Neural cell (in vitro differentiated cells): ENCODE measurements around the gene DNAJB2. TPM values are rescaled to one million over a fixed set of nuclear protein-coding genes. Genes with fewer than 3 reads are reported as not detected.

Source experiments
- H2AFZ ChIP-seq: fragments of 200-600, 300-800 bp; sonication (generic), shearing (Covaris generic); 2 replicates; pipeline ENCODE4 v1.6.0; 2014; ENCODE audit warnings: low read depth, mild to moderate bottlenecking, antibody characterized with exemption, low read length, moderate library complexity
- H3F3A ChIP-seq: fragments of 200-600 bp; shearing (Covaris generic); 2 replicates; pipeline ENCODE4 v1.6.1; 2016; ENCODE audit warnings: mild to moderate bottlenecking, moderate library complexity, mixed read lengths, antibody characterized with exemption, low read length; ENCODE audit not compliant: insufficient read depth, poor library complexity, severe bottlenecking
- H3K27ac ChIP-seq: fragments of 200-600, 300-800 bp; sonication (generic), shearing (Covaris generic); 2 replicates; pipeline ENCODE4 v1.5.1; 2014; ENCODE audit warnings: mild to moderate bottlenecking, low read length, moderate library complexity
- H3K27me3 ChIP-seq: fragments of 300-800, 200-600 bp; sonication (generic), shearing (Covaris generic); 2 replicates; pipeline ENCODE4 v1.6.0; 2014; ENCODE audit warnings: mild to moderate bottlenecking, low read depth, low read length, moderate library complexity; ENCODE audit not compliant: insufficient read depth
- H3K36me3 ChIP-seq: fragments of 300-800, 200-600 bp; sonication (generic), shearing (Covaris generic); 2 replicates; pipeline ENCODE4 v1.5.1; 2014; ENCODE audit warnings: mild to moderate bottlenecking, antibody characterized with exemption, low read length, moderate library complexity; ENCODE audit not compliant: insufficient read depth
- H3K4me2 ChIP-seq: fragments of 300-800, 200-600 bp; sonication (generic), shearing (Covaris generic); 2 replicates; pipeline ENCODE4 v1.6.0; 2014; ENCODE audit warnings: mild to moderate bottlenecking, low read length
- H3K4me3 ChIP-seq: fragments of 300-800, 200-600 bp; sonication (generic), shearing (Covaris generic); 2 replicates; pipeline ENCODE4 v1.5.1; 2014; ENCODE audit warnings: mild to moderate bottlenecking, low read length, moderate library complexity
- H3K79me2 ChIP-seq: fragments of 200-600 bp; shearing (Covaris generic); replicated peaks from 2 replicates; pipeline ENCODE4 v1.6.0; 2014; ENCODE audit warnings: mild to moderate bottlenecking, low read length, moderate library complexity; ENCODE audit not compliant: insufficient read depth
- H3K9ac ChIP-seq: fragments of 300-800, 200-600 bp; sonication (generic), shearing (Covaris generic); 2 replicates; pipeline ENCODE4 v1.6.1; 2016; ENCODE audit warnings: mild to moderate bottlenecking, low read length, mixed read lengths
- H3K9me2 ChIP-seq: fragments of 200-600 bp; shearing (Covaris generic); 2 replicates; pipeline ENCODE4 v1.6.1; 2016; ENCODE audit warnings: mild to moderate bottlenecking, low read length, mixed read lengths; ENCODE audit not compliant: insufficient read depth
- H3K9me3 ChIP-seq: fragments of 200-600, 300-800 bp; sonication (generic), shearing (Covaris generic); 2 replicates; pipeline ENCODE4 v1.6.1; 2016; ENCODE audit warnings: mild to moderate bottlenecking, mixed run types, low read length, moderate library complexity, mixed read lengths
- H4K20me1 ChIP-seq: fragments of 200-600 bp; shearing (Covaris generic); 2 replicates; pipeline ENCODE4 v1.6.1; 2016; ENCODE audit warnings: mild to moderate bottlenecking, mixed run types; ENCODE audit not compliant: insufficient read depth
- CTCF ChIP-seq: fragments of 450-650 bp; IDR thresholded peaks from 2 replicates; pipeline ENCODE4 v1.5.1; 2014; ENCODE audit warnings: antibody characterized with exemption, mild to moderate bottlenecking, moderate library complexity; ENCODE audit not compliant: poor library complexity, severe bottlenecking
- EP300 ChIP-seq: fragments of 450-650 bp; conservative IDR thresholded peaks from 2 replicates; pipeline ENCODE4 v1.6.1; 2014; ENCODE audit warnings: antibody characterized with exemption, mild to moderate bottlenecking, moderate library complexity; ENCODE audit not compliant: poor library complexity, severe bottlenecking
- EZH2 ChIP-seq: fragments of 200-600, 300-800 bp; shearing (Covaris generic), sonication (generic); IDR thresholded peaks from 2 replicates; pipeline ENCODE4 v1.6.1; 2014; ENCODE audit warnings: antibody characterized with exemption, low read length, borderline replicate concordance, mild to moderate bottlenecking; ENCODE audit not compliant: insufficient read depth, poor library complexity, severe bottlenecking
- MXI1 ChIP-seq: fragments of 450-650 bp; conservative IDR thresholded peaks from 2 replicates; pipeline ENCODE4 v1.6.1; 2014; ENCODE audit warnings: antibody characterized with exemption, mild to moderate bottlenecking; ENCODE audit not compliant: poor library complexity, severe bottlenecking
- POLR2AphosphoS5 ChIP-seq: IDR thresholded peaks from 2 replicates; pipeline ENCODE4 v1.6.1; 2012
- RAD21 ChIP-seq: fragments of 450-650 bp; conservative IDR thresholded peaks from 2 replicates; pipeline ENCODE4 v1.6.1; 2014; ENCODE audit warnings: antibody characterized with exemption, mild to moderate bottlenecking, moderate library complexity
- REST ChIP-seq: IDR thresholded peaks from 2 replicates; pipeline ENCODE4 v1.6.1; 2012; ENCODE audit warnings: borderline replicate concordance
- SMC3 ChIP-seq: fragments of 450-650 bp; conservative IDR thresholded peaks from 2 replicates; pipeline ENCODE4 v1.6.1; 2014; ENCODE audit warnings: antibody characterized with exemption, mild to moderate bottlenecking, moderate library complexity; ENCODE audit not compliant: poor library complexity
- TAF1 ChIP-seq: IDR thresholded peaks from 2 replicates; pipeline ENCODE4 v1.6.1; 2012; ENCODE audit warnings: low read depth
- polyA plus RNA-seq: library from polyadenylated mRNA; depleted of rRNA; stranded (reverse); fragments of >200 nt; gene quantifications from 2 replicates; pipeline ENCODE4 v1.2.3, GENCODE V29; 2014

The DNAJB2 gene
- polyA plus RNA-seq, 1 donor from 2014 or later = 145 TPM

- Histone ChIP-seq H3K36me3 (peaks cover 5% of the 10 kb centered on the region), H3K9me3 (no peaks in the 10 kb centered on the region), H3K4me2 (no peak overlapping the region), H2AFZ (no peak overlapping the region), H3K9me2 (no peaks in the 10 kb centered on the region), H4K20me1 (no peaks in the 10 kb centered on the region), H3F3A (no peaks in the 10 kb centered on the region), H3K79me2 (no peaks in the 10 kb centered on the region), H3K9ac (no peak overlapping the region), H3K27me3 (no peaks in the 10 kb centered on the region), H3K4me3 (no peak overlapping the region), H3K27ac (no peak overlapping the region)
- TF ChIP-seq MXI1 (no peak), POLR2AphosphoS5 (no peak), CTCF (no peak), EZH2 (no peak), RAD21 (no peak)
Measured at GRCh38 chr2:219300022-219300421, 20.9 kb downstream of the DNAJB2 start.

GRCh38 chr2:219302412-219302968 lies 23.3 kb downstream of the DNAJB2 start:
- no peak overlapping the region for H3K27ac ChIP-seq
- no peaks in the 10 kb centered on the region for H3K36me3 ChIP-seq
- no peaks in the 10 kb centered on the region for H3K9me3 ChIP-seq
- H4K20me1 ChIP-seq = no peaks in the 10 kb centered on the region
- H3K4me2 ChIP-seq = no peak overlapping the region
- TF ChIP-seq EP300 (no peak), TAF1 (no peak), REST (no peak), RAD21 (no peak), POLR2AphosphoS5 (no peak), EZH2 (no peak), MXI1 (no peak), SMC3 (no peak), CTCF (no peak)
- H3F3A ChIP-seq = no peaks in the 10 kb centered on the region
- H3K9ac ChIP-seq = no peak overlapping the region
- H3K9me2 ChIP-seq = no peaks in the 10 kb centered on the region
- no peak overlapping the region for H3K4me3 ChIP-seq
- no peak overlapping the region for H2AFZ ChIP-seq
- H3K79me2 ChIP-seq = no peaks in the 10 kb centered on the region
- peaks cover 9% of the 10 kb centered on the region for H3K27me3 ChIP-seq
